DND-41 (cell line): ENCODE results near the gene PPARA.

Experiments used
- ATAC-seq: fragments of 200-7000 bp; cut with Tn5 transposase; 3 replicates; pipeline ENCODE4 v1.9.1; 2021; ENCODE audit warnings: low read depth; ENCODE audit not compliant: insufficient read depth
- DNase-seq: peaks from one replicate; pipeline ENCODE4 v3.0.0-alpha.2; 2020
- H2AFZ ChIP-seq: 2 replicates; pipeline ENCODE4 v1.6.0; 2012; ENCODE audit warnings: low read depth, low read length
- H3K27ac ChIP-seq: 2 replicates; pipeline ENCODE4 v1.5.1; 2012; ENCODE audit warnings: low read length, inconsistent platforms
- H3K27me3 ChIP-seq: fragments of 200-600 bp; sonication (generic); 2 replicates; pipeline ENCODE4 v1.6.0; 2012; ENCODE audit warnings: low read length, mild to moderate bottlenecking, inconsistent platforms; ENCODE audit not compliant: insufficient read depth, poor library complexity
- H3K36me3 ChIP-seq: 2 replicates; pipeline ENCODE4 v1.5.1; 2012; ENCODE audit warnings: low read length, inconsistent platforms; ENCODE audit not compliant: insufficient read depth
- H3K4me1 ChIP-seq: 2 replicates; pipeline ENCODE4 v1.5.1; 2012; ENCODE audit warnings: mild to moderate bottlenecking, low read length; ENCODE audit not compliant: insufficient read depth
- H3K4me2 ChIP-seq: 2 replicates; pipeline ENCODE4 v1.6.0; 2012; ENCODE audit warnings: mild to moderate bottlenecking, moderate library complexity, low read length, inconsistent platforms; ENCODE audit not compliant: insufficient read depth
- H3K4me3 ChIP-seq, 2 experiments: fragments of 200-600 bp in 1 of 2; shearing (Covaris generic) in 1 of 2; 2 replicates each; pipeline ENCODE4 v1.5.1; 2012 to 2016; ENCODE audit warnings: inconsistent platforms in 2 of 2, low read length in 2 of 2, mild to moderate bottlenecking in 2 of 2, low read depth in 1 of 2, moderate library complexity in 1 of 2
- H3K79me2 ChIP-seq: 2 replicates; pipeline ENCODE4 v1.6.0; 2012; ENCODE audit warnings: low read length, inconsistent platforms; ENCODE audit not compliant: insufficient read depth
- H3K9ac ChIP-seq: 2 replicates; pipeline ENCODE4 v1.6.0; 2012; ENCODE audit warnings: low read depth, mild to moderate bottlenecking, inconsistent platforms, low read length, moderate library complexity
- H3K9me3 ChIP-seq: 2 replicates; pipeline ENCODE4 v1.5.1; 2012; ENCODE audit warnings: low read length, moderate library complexity, mild to moderate bottlenecking, inconsistent platforms; ENCODE audit not compliant: insufficient read depth, severe bottlenecking
- H4K20me1 ChIP-seq: 2 replicates; pipeline ENCODE4 v1.6.0; 2012; ENCODE audit warnings: low read length; ENCODE audit not compliant: insufficient read depth
- CTCF ChIP-seq: IDR thresholded peaks from 2 replicates; pipeline ENCODE4 v1.5.1; 2012; ENCODE audit warnings: borderline replicate concordance, low read length, moderate library complexity, mild to moderate bottlenecking; ENCODE audit not compliant: poor library complexity, severe bottlenecking; ENCODE audit errors: extremely low read depth
- EZH2 ChIP-seq: IDR thresholded peaks from 3 replicates; pipeline ENCODE4 v1.6.1; 2012; ENCODE audit warnings: borderline replicate concordance, low read depth, mild to moderate bottlenecking, moderate library complexity, low read length, inconsistent platforms; ENCODE audit not compliant: severe bottlenecking

PPARA gene

DNA sequence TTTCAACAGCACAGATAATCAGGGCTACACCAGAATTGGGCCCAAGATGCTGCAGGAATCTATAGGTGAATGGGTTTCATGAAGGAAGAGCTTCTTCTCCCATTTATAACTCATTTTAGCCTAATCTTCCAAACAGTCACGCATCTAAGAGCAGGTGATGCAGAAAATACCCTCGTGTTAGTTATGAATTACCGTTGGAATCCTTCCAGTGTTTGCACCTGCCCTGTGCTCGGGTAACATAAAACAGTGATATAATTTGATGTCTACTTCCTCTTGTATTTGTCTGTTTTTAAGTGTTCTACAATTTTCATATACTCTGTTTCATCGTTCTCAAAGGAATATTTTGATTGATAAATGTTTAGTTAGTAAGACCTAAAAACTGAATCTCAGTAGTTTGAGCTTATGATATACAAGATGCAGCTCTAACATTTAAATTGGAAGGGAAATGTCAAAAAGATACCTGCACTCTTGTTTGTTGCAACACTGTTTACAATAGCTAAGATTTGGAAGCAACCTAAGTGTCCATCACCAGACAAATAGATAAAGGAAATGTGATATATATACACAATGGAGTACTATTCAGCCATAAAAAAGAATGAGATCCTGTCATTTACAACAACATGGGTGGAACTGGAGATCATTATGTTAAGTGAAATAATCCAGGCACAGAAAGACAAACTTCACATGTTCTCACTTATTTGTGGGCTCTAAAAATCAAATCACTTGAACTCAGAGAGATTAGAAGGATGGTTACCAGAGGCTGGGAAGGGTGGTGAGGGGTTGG lies 42.1 kb downstream of the PPARA start:
- no peaks in the 10 kb centered on the region for H3K27me3 ChIP-seq
- H3K4me2 ChIP-seq, result no peak overlapping the region
- H3K4me1 ChIP-seq, result 0 out of 2 replicates have a peak, but pooled peaks cover 3% of the 10 kb centered on the region
- no peak overlapping the region for H3K4me3 ChIP-seq
- ATAC-seq (no peak), DNase-seq (no peak)
- H3K79me2 ChIP-seq, result peaks cover 6% of the 10 kb centered on the region; the same call in 1 of the 2 replicates
- no peak overlapping the region for H3K9ac ChIP-seq
- no peak for TF ChIP-seq CTCF
- TF ChIP-seq EZH2, result no peak
- H4K20me1 ChIP-seq, result peaks cover 3% of the 10 kb centered on the region; the same call in 1 of the 2 replicates
- H3K36me3 ChIP-seq, result peaks cover 35% of the 10 kb centered on the region; the same call in 1 of the 2 replicates
- no peak overlapping the region for H3K27ac ChIP-seq
- H3K9me3 ChIP-seq, result no peaks in the 10 kb centered on the region
- no peak overlapping the region for H2AFZ ChIP-seq

DNA sequence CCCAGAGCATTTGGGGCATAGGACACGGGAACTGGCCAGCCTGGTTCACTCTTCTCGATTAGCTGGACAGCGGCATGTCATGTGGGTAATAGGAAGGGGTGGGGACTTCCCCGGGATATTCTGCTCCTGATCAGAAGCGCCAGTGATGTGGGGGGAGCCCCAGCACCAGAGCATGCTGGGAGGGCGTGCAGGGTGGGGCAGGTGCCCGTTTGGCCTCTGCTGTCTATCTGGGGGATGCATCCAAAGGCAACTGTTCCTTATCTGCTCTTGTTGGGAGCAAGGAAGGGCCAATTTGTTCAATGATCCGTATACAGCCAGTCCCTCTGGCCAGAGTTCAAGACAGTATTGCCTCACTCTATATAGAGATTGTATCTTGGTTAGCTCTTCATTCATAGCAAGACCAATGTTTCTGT lies 43.6 kb downstream of the PPARA start:
- H3K9me3 ChIP-seq, result no peaks in the 10 kb centered on the region
- no peak overlapping the region for H3K9ac ChIP-seq
- TF ChIP-seq CTCF, result no peak
- no peak for TF ChIP-seq EZH2
- peaks cover 3% of the 10 kb centered on the region; the same call in 1 of the 2 replicates for H4K20me1 ChIP-seq
- H2AFZ ChIP-seq, result no peak overlapping the region
- H3K36me3 ChIP-seq, result peaks cover 31% of the 10 kb centered on the region
- H3K4me3 ChIP-seq, result no peak overlapping the region
- no peaks in the 10 kb centered on the region for H3K27me3 ChIP-seq
- no peak overlapping the region for H3K4me2 ChIP-seq
- ATAC-seq (no peak), DNase-seq (no peak)
- peaks cover 8% of the 10 kb centered on the region; the same call in 1 of the 2 replicates for H3K79me2 ChIP-seq
- H3K4me1 ChIP-seq, result 0 out of 2 replicates have a peak, but pooled peaks cover 3% of the 10 kb centered on the region
- H3K27ac ChIP-seq, result no peak overlapping the region

GRCh38 chr22:46195487-46196165 lies 45.3 kb downstream of the PPARA start:
- no peak for ATAC-seq
- Histone ChIP-seq H3K27me3 (no peaks in the 10 kb centered on the region), H3K79me2 (peaks cover 8% of the 10 kb centered on the region; the same call in 1 of the 2 replicates), H3K4me1 (0 out of 2 replicates have a peak, but pooled peaks cover 3% of the 10 kb centered on the region), H3K9me3 (no peaks in the 10 kb centered on the region), H3K9ac (no peak overlapping the region), H4K20me1 (peaks cover 3% of the 10 kb centered on the region; the same call in 1 of the 2 replicates), H3K36me3 (peaks cover 38% of the 10 kb centered on the region), H3K4me2 (no peak overlapping the region), H2AFZ (no peak overlapping the region), H3K4me3 (no peak overlapping the region), H3K27ac (peak overlapping the region; percentile 53; the same call in 1 of the 2 replicates)
- TF ChIP-seq CTCF, result no peak
- no peak for TF ChIP-seq EZH2
- DNase-seq, result no peak
